Myocyte (in vitro differentiated cells): ENCODE results near the gene MTHFD1. TPM values are rescaled to one million over a fixed set of nuclear protein-coding genes. Genes with fewer than 3 reads are reported as not detected.

ENCODE experiments used
- total RNA-seq: library from RNA; depleted of rRNA; stranded (reverse); fragments of >200 nt; gene quantifications from 2 replicates; pipeline ENCODE4 v1.2.3, GENCODE V29; 2014

MTHFD1 gene
- total RNA-seq, 1 donor from 2014 or later, result 49.0 TPM

Other genes with a start within 250 kb of the MTHFD1 start
- gene ESR2, start 94.0 kb upstream of the MTHFD1 start, total RNA-seq, result 0.16 and 0.43 TPM in 2 replicates
- 0.05 and 0.08 TPM in 2 replicates for gene AKAP5, start 77.1 kb downstream of the MTHFD1 start, total RNA-seq
- 4.5 and 5.5 TPM in 2 replicates for gene ZBTB25, start 115.5 kb downstream of the MTHFD1 start, total RNA-seq
- gene ZBTB1, start 116.4 kb downstream of the MTHFD1 start, total RNA-seq, result 44.0 and 44.1 TPM in 2 replicates
- gene HSPA2, start 152.4 kb downstream of the MTHFD1 start, total RNA-seq, result 4.7 and 6.7 TPM in 2 replicates
- gene PPP1R36, start 161.6 kb downstream of the MTHFD1 start, total RNA-seq, result 0.35 TPM in 1 of 2 replicates, not detected in the other